ENCODE results near the gene ALKBH6.

DNA sequence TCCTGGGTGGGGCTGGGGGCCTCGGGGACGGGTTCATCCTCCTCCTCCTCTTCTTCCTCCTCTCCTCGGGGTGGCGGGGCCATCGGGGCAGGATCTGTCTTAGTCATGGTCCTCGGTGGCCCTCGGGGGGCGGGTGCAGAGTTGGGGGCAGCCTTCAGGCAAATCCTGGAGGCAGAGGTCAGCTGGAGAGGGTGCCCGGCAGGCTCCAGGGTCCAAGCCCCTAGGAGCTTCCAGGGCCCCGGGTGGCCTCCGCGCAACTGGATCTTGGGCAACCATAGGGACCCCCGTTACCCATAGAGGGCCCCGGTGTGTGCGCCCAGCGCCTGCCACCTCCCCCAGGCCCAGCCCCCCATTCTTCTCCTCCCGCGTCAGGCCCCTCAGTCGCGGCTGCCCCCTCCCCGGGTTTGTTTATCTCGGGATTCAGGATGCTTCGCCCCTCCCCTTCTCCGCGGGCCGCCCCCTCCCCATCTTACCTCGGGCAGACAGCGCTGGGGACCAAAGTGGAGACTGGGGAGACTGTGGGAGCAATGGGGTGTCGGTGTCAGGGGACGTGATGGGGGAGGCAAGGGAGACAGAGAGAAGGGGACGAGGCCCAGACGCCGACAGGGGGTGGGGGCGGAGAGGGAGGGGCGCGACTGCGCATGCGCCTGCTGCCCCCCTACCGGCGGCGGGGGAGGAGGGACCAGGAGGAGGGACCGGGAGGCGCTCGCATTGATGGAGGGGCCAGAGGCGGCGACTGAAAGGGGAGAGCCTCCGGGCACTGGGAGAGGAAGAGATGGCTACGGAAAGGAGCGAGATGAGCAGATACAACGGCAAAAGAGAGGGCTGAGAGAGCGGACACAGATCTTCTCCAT, 18.5 kb upstream of the ALKBH6 start, which contains the start of gene CLIP3:
- TF ChIP-seq EZH2 (IDR thresholded peaks at IDR 0.05; ENCODE audit: insufficient read depth, poor library complexity, severe bottlenecking): no peak
- no peak for TF ChIP-seq EZH2phosphoT487 (IDR thresholded peaks at IDR 0.05; ENCODE audit: insufficient read depth, low read depth)
